Neural cell (in vitro differentiated cells): ENCODE data around the gene LRRK1. TPM values are rescaled to one million over a fixed set of nuclear protein-coding genes. Genes with fewer than 3 reads are reported as not detected.

Experiments used
- H2AFZ ChIP-seq: fragments of 200-600, 300-800 bp; sonication (generic), shearing (Covaris generic); 2 replicates; pipeline ENCODE4 v1.6.0; 2014; ENCODE audit warnings: low read depth, mild to moderate bottlenecking, antibody characterized with exemption, low read length, moderate library complexity
- H3F3A ChIP-seq: fragments of 200-600 bp; shearing (Covaris generic); 2 replicates; pipeline ENCODE4 v1.6.1; 2016; ENCODE audit warnings: mild to moderate bottlenecking, moderate library complexity, mixed read lengths, antibody characterized with exemption, low read length; ENCODE audit not compliant: insufficient read depth, poor library complexity, severe bottlenecking
- H3K27ac ChIP-seq: fragments of 200-600, 300-800 bp; sonication (generic), shearing (Covaris generic); 2 replicates; pipeline ENCODE4 v1.5.1; 2014; ENCODE audit warnings: mild to moderate bottlenecking, low read length, moderate library complexity
- H3K27me3 ChIP-seq: fragments of 300-800, 200-600 bp; sonication (generic), shearing (Covaris generic); 2 replicates; pipeline ENCODE4 v1.6.0; 2014; ENCODE audit warnings: mild to moderate bottlenecking, low read depth, low read length, moderate library complexity; ENCODE audit not compliant: insufficient read depth
- H3K36me3 ChIP-seq: fragments of 300-800, 200-600 bp; sonication (generic), shearing (Covaris generic); 2 replicates; pipeline ENCODE4 v1.5.1; 2014; ENCODE audit warnings: mild to moderate bottlenecking, antibody characterized with exemption, low read length, moderate library complexity; ENCODE audit not compliant: insufficient read depth
- H3K4me2 ChIP-seq: fragments of 300-800, 200-600 bp; sonication (generic), shearing (Covaris generic); 2 replicates; pipeline ENCODE4 v1.6.0; 2014; ENCODE audit warnings: mild to moderate bottlenecking, low read length
- H3K4me3 ChIP-seq: fragments of 300-800, 200-600 bp; sonication (generic), shearing (Covaris generic); 2 replicates; pipeline ENCODE4 v1.5.1; 2014; ENCODE audit warnings: mild to moderate bottlenecking, low read length, moderate library complexity
- H3K79me2 ChIP-seq: fragments of 200-600 bp; shearing (Covaris generic); replicated peaks from 2 replicates; pipeline ENCODE4 v1.6.0; 2014; ENCODE audit warnings: mild to moderate bottlenecking, low read length, moderate library complexity; ENCODE audit not compliant: insufficient read depth
- H3K9ac ChIP-seq: fragments of 300-800, 200-600 bp; sonication (generic), shearing (Covaris generic); 2 replicates; pipeline ENCODE4 v1.6.1; 2016; ENCODE audit warnings: mild to moderate bottlenecking, low read length, mixed read lengths
- H3K9me2 ChIP-seq: fragments of 200-600 bp; shearing (Covaris generic); 2 replicates; pipeline ENCODE4 v1.6.1; 2016; ENCODE audit warnings: mild to moderate bottlenecking, low read length, mixed read lengths; ENCODE audit not compliant: insufficient read depth
- H3K9me3 ChIP-seq: fragments of 200-600, 300-800 bp; sonication (generic), shearing (Covaris generic); 2 replicates; pipeline ENCODE4 v1.6.1; 2016; ENCODE audit warnings: mild to moderate bottlenecking, mixed run types, low read length, moderate library complexity, mixed read lengths
- H4K20me1 ChIP-seq: fragments of 200-600 bp; shearing (Covaris generic); 2 replicates; pipeline ENCODE4 v1.6.1; 2016; ENCODE audit warnings: mild to moderate bottlenecking, mixed run types; ENCODE audit not compliant: insufficient read depth
- CTCF ChIP-seq: fragments of 450-650 bp; IDR thresholded peaks from 2 replicates; pipeline ENCODE4 v1.5.1; 2014; ENCODE audit warnings: antibody characterized with exemption, mild to moderate bottlenecking, moderate library complexity; ENCODE audit not compliant: poor library complexity, severe bottlenecking
- EP300 ChIP-seq: fragments of 450-650 bp; conservative IDR thresholded peaks from 2 replicates; pipeline ENCODE4 v1.6.1; 2014; ENCODE audit warnings: antibody characterized with exemption, mild to moderate bottlenecking, moderate library complexity; ENCODE audit not compliant: poor library complexity, severe bottlenecking
- EZH2 ChIP-seq: fragments of 200-600, 300-800 bp; shearing (Covaris generic), sonication (generic); IDR thresholded peaks from 2 replicates; pipeline ENCODE4 v1.6.1; 2014; ENCODE audit warnings: antibody characterized with exemption, low read length, borderline replicate concordance, mild to moderate bottlenecking; ENCODE audit not compliant: insufficient read depth, poor library complexity, severe bottlenecking
- MXI1 ChIP-seq: fragments of 450-650 bp; conservative IDR thresholded peaks from 2 replicates; pipeline ENCODE4 v1.6.1; 2014; ENCODE audit warnings: antibody characterized with exemption, mild to moderate bottlenecking; ENCODE audit not compliant: poor library complexity, severe bottlenecking
- POLR2AphosphoS5 ChIP-seq: IDR thresholded peaks from 2 replicates; pipeline ENCODE4 v1.6.1; 2012
- RAD21 ChIP-seq: fragments of 450-650 bp; conservative IDR thresholded peaks from 2 replicates; pipeline ENCODE4 v1.6.1; 2014; ENCODE audit warnings: antibody characterized with exemption, mild to moderate bottlenecking, moderate library complexity
- SMC3 ChIP-seq: fragments of 450-650 bp; conservative IDR thresholded peaks from 2 replicates; pipeline ENCODE4 v1.6.1; 2014; ENCODE audit warnings: antibody characterized with exemption, mild to moderate bottlenecking, moderate library complexity; ENCODE audit not compliant: poor library complexity
- TAF1 ChIP-seq: IDR thresholded peaks from 2 replicates; pipeline ENCODE4 v1.6.1; 2012; ENCODE audit warnings: low read depth
- polyA plus RNA-seq: library from polyadenylated mRNA; depleted of rRNA; stranded (reverse); fragments of >200 nt; gene quantifications from 2 replicates; pipeline ENCODE4 v1.2.3, GENCODE V29; 2014
- TF ChIP-seq, protein P1 (sequence below): IDR thresholded peaks from 2 replicates; pipeline ENCODE4 v1.6.1; 2012; ENCODE audit warnings: borderline replicate concordance

Gene LRRK1
- polyA plus RNA-seq, 1 donor from 2014 or later: 0.06 TPM

DNA sequence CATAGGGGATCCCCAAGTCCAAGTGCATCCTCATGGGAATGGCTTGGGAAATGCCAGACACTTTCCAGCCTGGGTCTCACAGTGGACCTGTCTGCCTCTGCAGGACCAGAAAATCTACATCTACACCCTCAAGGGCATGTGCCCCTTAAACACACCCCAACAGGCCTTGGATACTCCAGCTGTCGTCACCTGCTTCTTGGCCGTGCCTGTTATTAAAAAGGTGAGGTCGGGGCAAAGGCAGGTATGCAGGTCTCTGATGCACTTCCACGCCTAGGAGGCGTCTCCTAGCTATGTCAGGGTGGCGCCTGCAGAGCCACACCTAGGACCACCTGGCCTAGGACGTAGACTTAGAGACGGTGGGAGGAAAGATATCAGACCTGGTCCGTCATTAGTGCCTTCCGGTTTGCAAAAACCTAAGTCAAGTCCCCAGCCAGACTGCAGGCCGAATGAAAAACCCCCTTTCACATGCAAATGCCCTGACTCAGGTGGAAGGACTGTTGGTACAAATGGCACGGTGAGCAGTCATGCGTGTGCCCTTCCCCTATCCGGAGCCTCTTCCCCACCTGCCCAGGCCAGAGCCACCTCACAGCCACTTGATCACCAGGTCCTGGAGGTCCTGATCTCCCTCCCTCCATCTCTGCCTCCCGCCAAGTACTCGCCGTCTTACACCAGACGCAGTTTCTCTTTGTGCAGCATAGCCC lies 143.5 kb downstream of the LRRK1 start:
- H3K9me3 ChIP-seq: no peaks in the 10 kb centered on the region
- H3K4me3 ChIP-seq: no peak overlapping the region
- no peak overlapping the region for H3K9ac ChIP-seq
- no peaks in the 10 kb centered on the region for H4K20me1 ChIP-seq
- H2AFZ ChIP-seq: no peak overlapping the region
- no peak overlapping the region for H3K4me2 ChIP-seq
- no peaks in the 10 kb centered on the region for H3K36me3 ChIP-seq
- no peaks in the 10 kb centered on the region for H3K9me2 ChIP-seq
- H3K27ac ChIP-seq: no peak overlapping the region
- no peaks in the 10 kb centered on the region for H3K79me2 ChIP-seq
- TF ChIP-seq EP300: no peak
- TF ChIP-seq EZH2: no peak
- TF ChIP-seq SMC3: no peak
- TF ChIP-seq POLR2AphosphoS5: no peak
- TF ChIP-seq MXI1: no peak
- TF ChIP-seq, protein P1, sequence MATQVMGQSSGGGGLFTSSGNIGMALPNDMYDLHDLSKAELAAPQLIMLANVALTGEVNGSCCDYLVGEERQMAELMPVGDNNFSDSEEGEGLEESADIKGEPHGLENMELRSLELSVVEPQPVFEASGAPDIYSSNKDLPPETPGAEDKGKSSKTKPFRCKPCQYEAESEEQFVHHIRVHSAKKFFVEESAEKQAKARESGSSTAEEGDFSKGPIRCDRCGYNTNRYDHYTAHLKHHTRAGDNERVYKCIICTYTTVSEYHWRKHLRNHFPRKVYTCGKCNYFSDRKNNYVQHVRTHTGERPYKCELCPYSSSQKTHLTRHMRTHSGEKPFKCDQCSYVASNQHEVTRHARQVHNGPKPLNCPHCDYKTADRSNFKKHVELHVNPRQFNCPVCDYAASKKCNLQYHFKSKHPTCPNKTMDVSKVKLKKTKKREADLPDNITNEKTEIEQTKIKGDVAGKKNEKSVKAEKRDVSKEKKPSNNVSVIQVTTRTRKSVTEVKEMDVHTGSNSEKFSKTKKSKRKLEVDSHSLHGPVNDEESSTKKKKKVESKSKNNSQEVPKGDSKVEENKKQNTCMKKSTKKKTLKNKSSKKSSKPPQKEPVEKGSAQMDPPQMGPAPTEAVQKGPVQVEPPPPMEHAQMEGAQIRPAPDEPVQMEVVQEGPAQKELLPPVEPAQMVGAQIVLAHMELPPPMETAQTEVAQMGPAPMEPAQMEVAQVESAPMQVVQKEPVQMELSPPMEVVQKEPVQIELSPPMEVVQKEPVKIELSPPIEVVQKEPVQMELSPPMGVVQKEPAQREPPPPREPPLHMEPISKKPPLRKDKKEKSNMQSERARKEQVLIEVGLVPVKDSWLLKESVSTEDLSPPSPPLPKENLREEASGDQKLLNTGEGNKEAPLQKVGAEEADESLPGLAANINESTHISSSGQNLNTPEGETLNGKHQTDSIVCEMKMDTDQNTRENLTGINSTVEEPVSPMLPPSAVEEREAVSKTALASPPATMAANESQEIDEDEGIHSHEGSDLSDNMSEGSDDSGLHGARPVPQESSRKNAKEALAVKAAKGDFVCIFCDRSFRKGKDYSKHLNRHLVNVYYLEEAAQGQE: no peak
- TF ChIP-seq RAD21: no peak
- no peak for TF ChIP-seq CTCF
- TF ChIP-seq TAF1: no peak
- H3F3A ChIP-seq: no peaks in the 10 kb centered on the region
- no peaks in the 10 kb centered on the region for H3K27me3 ChIP-seq

GRCh38 chr15:101063212-101063611 lies 144.1 kb downstream of the LRRK1 start:
- no peaks in the 10 kb centered on the region for H3F3A ChIP-seq
- TF ChIP-seq RAD21: no peak
- no peak for TF ChIP-seq SMC3
- no peak for TF ChIP-seq TAF1
- TF ChIP-seq, protein P1: no peak
- TF ChIP-seq EP300: no peak
- no peak for TF ChIP-seq POLR2AphosphoS5
- no peak for TF ChIP-seq CTCF
- TF ChIP-seq MXI1: no peak
- no peak for TF ChIP-seq EZH2
- no peaks in the 10 kb centered on the region for H3K9me3 ChIP-seq
- H3K9ac ChIP-seq: no peak overlapping the region
- H4K20me1 ChIP-seq: no peaks in the 10 kb centered on the region
- H3K27me3 ChIP-seq: no peaks in the 10 kb centered on the region
- no peaks in the 10 kb centered on the region for H3K9me2 ChIP-seq
- no peak overlapping the region for H3K4me2 ChIP-seq
- no peak overlapping the region for H2AFZ ChIP-seq
- no peak overlapping the region for H3K4me3 ChIP-seq
- H3K27ac ChIP-seq: no peak overlapping the region
- H3K36me3 ChIP-seq: no peaks in the 10 kb centered on the region
- no peaks in the 10 kb centered on the region for H3K79me2 ChIP-seq
